Ectodermal cell (in vitro differentiated cells): ENCODE results near the gene TMIE.
"Not testable (repeated sequence)": the region's sequence is repeated elsewhere in the genome, so short reads cannot be mapped to it uniquely, and the experiment has no call there.

Experiments
- H3K27ac ChIP-seq: 2 replicates; pipeline ENCODE4 v1.7.0; 2013; ENCODE audit warnings: mild to moderate bottlenecking, low read depth, low read length; ENCODE audit not compliant: insufficient read depth, poor library complexity, severe bottlenecking
- H3K27me3 ChIP-seq: 2 replicates; pipeline ENCODE4 v1.7.0; 2013; ENCODE audit warnings: mild to moderate bottlenecking, low read length; ENCODE audit not compliant: insufficient read depth, control insufficient read depth, poor library complexity, severe bottlenecking
- H3K36me3 ChIP-seq: one replicate; pipeline ENCODE4 v1.7.0; 2013; ENCODE audit warnings: low read length; ENCODE audit not compliant: control insufficient read depth, insufficient read depth
- H3K4me1 ChIP-seq: one replicate; pipeline ENCODE4 v1.7.0; 2013; ENCODE audit warnings: low read length; ENCODE audit not compliant: control insufficient read depth, insufficient read depth
- H3K4me3 ChIP-seq: 2 replicates; pipeline ENCODE4 v1.7.0; 2013; ENCODE audit warnings: low read depth, low read length, control low read depth; ENCODE audit not compliant: insufficient read depth
- H3K9me3 ChIP-seq: 2 replicates; pipeline ENCODE4 v1.7.0; 2013; ENCODE audit warnings: mild to moderate bottlenecking, low read length, moderate library complexity; ENCODE audit not compliant: control insufficient read depth
- WGBS, 2 experiments: methylation state at CpG; one replicate each; pipeline ENCODE4 v1.1.7; 2013; ENCODE audit warnings: missing lambda C conversion rate in 2 of 2; 5-methylcytosine and 5-hydroxymethylcytosine counted together

TMIE gene

GRCh38 chr3:46700772-46701171, 420 bp upstream of the TMIE start:
- Histone ChIP-seq H3K4me3 (no peak overlapping the region), H3K36me3 (no peaks in the 10 kb centered on the region), H3K9me3 (no peaks in the 10 kb centered on the region), H3K4me1 (peaks cover 7% of the 10 kb centered on the region), H3K27me3 (peaks cover 10% of the 10 kb centered on the region), H3K27ac (no peak overlapping the region)
- WGBS, 2 experiments, result 67 to 71% methylated on average over 4 of the region's 4 CpGs

- Histone ChIP-seq H3K27ac (no peak overlapping the region), H3K4me1 (peaks cover 13% of the 10 kb centered on the region), H3K4me3 (no peak overlapping the region), H3K9me3 (no peaks in the 10 kb centered on the region), H3K27me3 (peaks cover 10% of the 10 kb centered on the region), H3K36me3 (no peaks in the 10 kb centered on the region)
- 86 to 89% methylated on average over 4 of the region's 4 CpGs for WGBS, 2 experiments
These were observed 1.2 kb downstream of the TMIE start for GRCh38 chr3:46702246-46703012.

- H3K4me3 ChIP-seq, result no peak overlapping the region
- 88 to 90% methylated on average over 4 of the region's 4 CpGs for WGBS, 2 experiments
- no peak overlapping the region for H3K27ac ChIP-seq
- H3K4me1 ChIP-seq, result peaks cover 13% of the 10 kb centered on the region
- no peaks in the 10 kb centered on the region for H3K9me3 ChIP-seq
- no peaks in the 10 kb centered on the region for H3K36me3 ChIP-seq
- peaks cover 10% of the 10 kb centered on the region for H3K27me3 ChIP-seq
These were observed 1.9 kb downstream of the TMIE start for GRCh38 chr3:46703013-46703520.

- Histone ChIP-seq H3K4me1 (peaks cover 13% of the 10 kb centered on the region), H3K27me3 (peaks cover 10% of the 10 kb centered on the region)
- not testable (repeated sequence) for H3K4me3 ChIP-seq, H3K36me3 ChIP-seq, H3K9me3 ChIP-seq, H3K27ac ChIP-seq
- 55 to 59% methylated on average over 7 of the region's 7 CpGs for WGBS, 2 experiments
These were observed 3.2 kb downstream of the TMIE start for GRCh38 chr3:46704346-46704745.

- Histone ChIP-seq H3K27ac (no peak overlapping the region), H3K9me3 (no peaks in the 10 kb centered on the region), H3K36me3 (no peaks in the 10 kb centered on the region), H3K27me3 (peaks cover 10% of the 10 kb centered on the region), H3K4me1 (peaks cover 13% of the 10 kb centered on the region), H3K4me3 (no peak overlapping the region)
- WGBS, 2 experiments, result 26 to 27% methylated on average over 4 of the region's 4 CpGs
These were observed 3.9 kb downstream of the TMIE start for GRCh38 chr3:46705022-46705530.

- no peaks in the 10 kb centered on the region for H3K36me3 ChIP-seq
- H3K27me3 ChIP-seq, result peaks cover 10% of the 10 kb centered on the region
- H3K4me1 ChIP-seq, result peaks cover 5% of the 10 kb centered on the region
- no peaks in the 10 kb centered on the region for H3K9me3 ChIP-seq
- no peak overlapping the region for H3K4me3 ChIP-seq
- 81 to 85% methylated on average over 19 of the region's 19 CpGs for WGBS, 2 experiments
- H3K27ac ChIP-seq, result no peak overlapping the region
These were observed 4.8 kb downstream of the TMIE start for GRCh38 chr3:46705751-46706552.

GRCh38 chr3:46706771-46707582, 5.8 kb downstream of the TMIE start:
- no peak overlapping the region for H3K4me3 ChIP-seq
- H3K27ac ChIP-seq, result no peak overlapping the region
- H3K27me3 ChIP-seq, result peaks cover 2% of the 10 kb centered on the region
- 80 to 83% methylated on average over 13 of the region's 13 CpGs for WGBS, 2 experiments
- no peaks in the 10 kb centered on the region for H3K9me3 ChIP-seq
- H3K36me3 ChIP-seq, result no peaks in the 10 kb centered on the region
- H3K4me1 ChIP-seq, result peaks cover 5% of the 10 kb centered on the region

- peaks cover 5% of the 10 kb centered on the region for H3K4me1 ChIP-seq
- H3K27me3 ChIP-seq, result no peaks in the 10 kb centered on the region
- no peak overlapping the region for H3K27ac ChIP-seq
- 94 to 95% methylated on average over 7 of the region's 7 CpGs for WGBS, 2 experiments
- no peak overlapping the region for H3K4me3 ChIP-seq
- H3K36me3 ChIP-seq, result no peaks in the 10 kb centered on the region
- no peaks in the 10 kb centered on the region for H3K9me3 ChIP-seq
These were observed 6.4 kb downstream of the TMIE start for GRCh38 chr3:46707601-46708011.

GRCh38 chr3:46708401-46709156, 7.4 kb downstream of the TMIE start:
- Histone ChIP-seq H3K36me3 (no peaks in the 10 kb centered on the region), H3K9me3 (no peaks in the 10 kb centered on the region), H3K27me3 (no peaks in the 10 kb centered on the region), H3K4me3 (no peak overlapping the region), H3K4me1 (peaks cover 5% of the 10 kb centered on the region), H3K27ac (no peak overlapping the region)
- WGBS, 2 experiments, result 93% methylated on average over 11 of the region's 11 CpGs
